SK-N-SH treated with all-trans-retinoic acid at 6 μM for 48 hours (cell line): ENCODE data around the gene ASIC5.

Experiments
- ARNTL ChIP-seq: fragments of 450-650 bp; formaldehyde crosslinking; IDR thresholded peaks from 2 replicates; pipeline ENCODE4 v1.5.0; 2020; ENCODE audit warnings: low read depth, mild to moderate bottlenecking, moderate library complexity, borderline replicate concordance
- PPARA ChIP-seq: fragments of 250-450 bp; sonication (Bioruptor Pico); IDR thresholded peaks from 2 replicates; pipeline ENCODE4 v1.5.0; 2020; ENCODE audit warnings: mild to moderate bottlenecking, borderline replicate concordance
- TOX ChIP-seq: fragments of 250-450 bp; sonication (Bioruptor Pico); IDR thresholded peaks from 2 replicates; pipeline ENCODE4 v1.8.0; 2021; ENCODE audit warnings: mild to moderate bottlenecking, moderate library complexity, borderline replicate concordance
- ZFP3 ChIP-seq: fragments of 250-450 bp; sonication (Bioruptor Pico); IDR thresholded peaks from 2 replicates; pipeline ENCODE4 v1.5.0; 2020; ENCODE audit warnings: mild to moderate bottlenecking, moderate library complexity
- ZFP30 ChIP-seq: fragments of 450-650 bp; formaldehyde crosslinking; IDR thresholded peaks from 2 replicates; pipeline ENCODE4 v1.5.0; 2022; ENCODE audit warnings: mild to moderate bottlenecking, moderate library complexity
- ZNF565 ChIP-seq: fragments of 450-650 bp; formaldehyde crosslinking; conservative IDR thresholded peaks from 2 replicates; pipeline ENCODE4 v1.5.0; 2020; ENCODE audit warnings: low read depth, mild to moderate bottlenecking, moderate library complexity
- TF ChIP-seq, protein P1 (sequence below): fragments of 250-450 bp; sonication (Bioruptor Pico); IDR thresholded peaks from 2 replicates; pipeline ENCODE4 v1.5.1; 2020; ENCODE audit warnings: low read depth, mild to moderate bottlenecking, moderate library complexity
- TF ChIP-seq, protein P2 (sequence below): fragments of 250-450 bp; sonication (Bioruptor Pico); IDR thresholded peaks from 2 replicates; pipeline ENCODE4 v1.5.0; 2020; ENCODE audit warnings: mild to moderate bottlenecking, moderate library complexity

DNA sequence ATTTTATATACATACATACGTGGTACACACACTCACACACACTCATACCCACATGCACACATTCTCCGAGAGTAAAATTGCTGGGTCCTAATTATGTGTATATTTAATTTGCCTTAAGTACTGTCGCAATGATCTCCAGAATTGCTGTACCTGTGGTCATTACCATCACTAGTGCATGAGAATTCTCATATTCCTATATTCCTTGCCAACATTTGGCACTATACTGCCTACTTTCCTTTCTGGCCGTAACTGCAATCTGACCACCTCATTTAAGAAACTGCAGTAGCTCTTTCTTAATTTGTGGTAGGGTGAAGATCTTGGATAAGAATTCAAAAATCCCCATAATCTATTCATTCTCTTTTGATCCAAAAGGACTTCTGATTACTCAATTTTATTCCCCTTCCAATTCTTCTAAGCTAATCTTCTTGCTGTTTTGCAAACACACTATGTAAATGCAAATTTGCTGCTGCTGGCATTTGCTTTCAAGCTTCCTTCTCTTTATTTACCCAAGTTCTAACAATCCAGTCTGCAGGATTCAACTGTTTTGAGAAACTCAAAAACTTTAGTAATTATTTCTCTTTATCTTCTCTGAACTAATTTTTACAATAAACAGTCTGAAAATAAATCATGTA lies 45.1 kb downstream of the ASIC5 start:
- TF ChIP-seq ZNF565 (no peak), PPARA (no peak), TOX (CRISPR knock-in tag) (no peak), ARNTL (CRISPR knock-in tag) (no peak), ZFP30 (CRISPR knock-in tag) (no peak), ZFP3 (CRISPR knock-in tag) (no peak)
- TF ChIP-seq, protein P1, sequence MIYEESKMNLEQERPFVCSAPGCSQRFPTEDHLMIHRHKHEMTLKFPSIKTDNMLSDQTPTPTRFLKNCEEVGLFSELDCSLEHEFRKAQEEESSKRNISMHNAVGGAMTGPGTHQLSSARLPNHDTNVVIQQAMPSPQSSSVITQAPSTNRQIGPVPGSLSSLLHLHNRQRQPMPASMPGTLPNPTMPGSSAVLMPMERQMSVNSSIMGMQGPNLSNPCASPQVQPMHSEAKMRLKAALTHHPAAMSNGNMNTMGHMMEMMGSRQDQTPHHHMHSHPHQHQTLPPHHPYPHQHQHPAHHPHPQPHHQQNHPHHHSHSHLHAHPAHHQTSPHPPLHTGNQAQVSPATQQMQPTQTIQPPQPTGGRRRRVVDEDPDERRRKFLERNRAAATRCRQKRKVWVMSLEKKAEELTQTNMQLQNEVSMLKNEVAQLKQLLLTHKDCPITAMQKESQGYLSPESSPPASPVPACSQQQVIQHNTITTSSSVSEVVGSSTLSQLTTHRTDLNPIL (CRISPR knock-in tag): no peak
- TF ChIP-seq, protein P2, sequence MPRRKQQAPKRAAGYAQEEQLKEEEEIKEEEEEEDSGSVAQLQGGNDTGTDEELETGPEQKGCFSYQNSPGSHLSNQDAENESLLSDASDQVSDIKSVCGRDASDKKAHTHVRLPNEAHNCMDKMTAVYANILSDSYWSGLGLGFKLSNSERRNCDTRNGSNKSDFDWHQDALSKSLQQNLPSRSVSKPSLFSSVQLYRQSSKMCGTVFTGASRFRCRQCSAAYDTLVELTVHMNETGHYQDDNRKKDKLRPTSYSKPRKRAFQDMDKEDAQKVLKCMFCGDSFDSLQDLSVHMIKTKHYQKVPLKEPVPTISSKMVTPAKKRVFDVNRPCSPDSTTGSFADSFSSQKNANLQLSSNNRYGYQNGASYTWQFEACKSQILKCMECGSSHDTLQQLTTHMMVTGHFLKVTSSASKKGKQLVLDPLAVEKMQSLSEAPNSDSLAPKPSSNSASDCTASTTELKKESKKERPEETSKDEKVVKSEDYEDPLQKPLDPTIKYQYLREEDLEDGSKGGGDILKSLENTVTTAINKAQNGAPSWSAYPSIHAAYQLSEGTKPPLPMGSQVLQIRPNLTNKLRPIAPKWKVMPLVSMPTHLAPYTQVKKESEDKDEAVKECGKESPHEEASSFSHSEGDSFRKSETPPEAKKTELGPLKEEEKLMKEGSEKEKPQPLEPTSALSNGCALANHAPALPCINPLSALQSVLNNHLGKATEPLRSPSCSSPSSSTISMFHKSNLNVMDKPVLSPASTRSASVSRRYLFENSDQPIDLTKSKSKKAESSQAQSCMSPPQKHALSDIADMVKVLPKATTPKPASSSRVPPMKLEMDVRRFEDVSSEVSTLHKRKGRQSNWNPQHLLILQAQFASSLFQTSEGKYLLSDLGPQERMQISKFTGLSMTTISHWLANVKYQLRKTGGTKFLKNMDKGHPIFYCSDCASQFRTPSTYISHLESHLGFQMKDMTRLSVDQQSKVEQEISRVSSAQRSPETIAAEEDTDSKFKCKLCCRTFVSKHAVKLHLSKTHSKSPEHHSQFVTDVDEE (CRISPR knock-in tag): no peak
